ENCODE results near the gene PDE4A. TPM values are rescaled to one million over a fixed set of nuclear protein-coding genes. Genes with fewer than 3 reads are reported as not detected.

PDE4A gene
- total and polyA plus RNA-seq, 2 of the 13 experiments (the other 11 are each of a cell fraction or from before 2014, with no cell fraction given) = 1.1 to 4.1 TPM

DNA sequence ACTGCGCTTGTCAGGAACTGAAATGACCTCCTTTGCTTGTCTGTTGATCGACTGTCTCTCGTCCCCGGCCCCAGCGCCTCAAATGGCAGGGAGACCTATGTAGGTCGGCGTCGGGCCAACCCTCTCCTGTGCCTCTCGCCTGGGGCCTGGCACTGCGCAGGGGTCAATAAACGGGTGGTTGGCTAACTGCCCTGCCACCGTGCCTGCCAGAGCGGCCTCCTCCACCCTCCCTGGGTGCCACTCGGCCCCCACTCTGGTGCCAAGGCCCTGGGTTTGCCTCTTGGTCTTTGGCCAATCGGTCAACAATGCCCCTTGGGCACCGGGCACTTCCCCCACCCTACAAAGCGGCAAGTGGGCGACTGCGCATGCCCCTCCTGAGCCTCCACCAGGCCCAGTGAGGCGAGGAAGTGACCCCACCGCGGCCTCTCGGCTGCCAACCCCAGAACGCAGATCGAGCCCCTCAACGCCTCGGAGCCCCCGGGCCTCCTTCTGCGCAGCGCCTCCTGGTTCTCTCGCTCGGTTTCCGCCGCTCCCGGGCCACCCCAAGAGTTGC, 81.7 kb downstream of the PDE4A start (continued):
- TF ChIP-seq ZNF383 (CRISPR knock-in tag; IDR thresholded peaks at IDR 0.05; ENCODE audit: borderline replicate concordance) (no peak), RBM39 (IDR thresholded peaks at IDR 0.05; ENCODE audit: low read depth, low read length, poor library complexity, severe bottlenecking) (peak; percentile 38), RXRA (CRISPR knock-in tag; IDR thresholded peaks at IDR 0.05) (peak; percentile 44; the same call in 1 of the 2 replicates), MXD4 (CRISPR knock-in tag; IDR thresholded peaks at IDR 0.05) (no peak), SSRP1 (CRISPR knock-in tag; IDR thresholded peaks at IDR 0.05) (0 out of 2 replicates have a peak, but pooled peaks have one; percentile 49), ZNF510 (CRISPR knock-in tag; IDR thresholded peaks at IDR 0.05; ENCODE audit: low read depth) (no peak), ZNF496 (CRISPR knock-in tag; IDR thresholded peaks at IDR 0.05; ENCODE audit: insufficient replicate concordance) (no peak), REXO4 (CRISPR knock-in tag; IDR thresholded peaks at IDR 0.05; ENCODE audit: borderline replicate concordance) (no peak), ZNF572 (CRISPR knock-in tag; IDR thresholded peaks at IDR 0.05) (no peak), CC2D1A (CRISPR knock-in tag; IDR thresholded peaks at IDR 0.05) (no peak), PHF8 (CRISPR knock-in tag; IDR thresholded peaks at IDR 0.05) (no peak; the same call in 1 of the 2 replicates), SP140L (CRISPR knock-in tag; IDR thresholded peaks at IDR 0.05; ENCODE audit: borderline replicate concordance) (no peak), GATAD1 (CRISPR knock-in tag; IDR thresholded peaks at IDR 0.05) (no peak; the same call in 1 of the 2 replicates), HNRNPK (IDR thresholded peaks at IDR 0.05; ENCODE audit: low read depth, low read length, poor library complexity, severe bottlenecking) (no peak), ZEB1 (IDR thresholded peaks at IDR 0.05; ENCODE audit: insufficient replicate concordance, low read depth) (no peak), ZNF317 (CRISPR knock-in tag; IDR thresholded peaks at IDR 0.05) (0 out of 2 replicates have a peak, but pooled peaks have one; percentile 39), GFI1 (CRISPR knock-in tag; IDR thresholded peaks at IDR 0.05; ENCODE audit: borderline replicate concordance) (no peak), ZNF354B (CRISPR knock-in tag; IDR thresholded peaks at IDR 0.05) (no peak), ZNF550 (CRISPR knock-in tag; IDR thresholded peaks at IDR 0.05; ENCODE audit: borderline replicate concordance) (no peak), STAG1 (CRISPR knock-in tag; IDR thresholded peaks at IDR 0.05) (no peak), HNF4G (IDR thresholded peaks at IDR 0.05; ENCODE audit: borderline replicate concordance, low read depth, low read length) (no peak), HNF4G (CRISPR knock-in tag; IDR thresholded peaks at IDR 0.05; ENCODE audit: borderline replicate concordance, low read depth) (no peak), ZSCAN20 (CRISPR knock-in tag; IDR thresholded peaks at IDR 0.05; ENCODE audit: borderline replicate concordance) (no peak), ELF4 (CRISPR knock-in tag; IDR thresholded peaks at IDR 0.05; ENCODE audit: borderline replicate concordance) (no peak), ZNF746 (CRISPR knock-in tag; IDR thresholded peaks at IDR 0.05) (no peak), SOX5 (CRISPR knock-in tag; IDR thresholded peaks at IDR 0.05; ENCODE audit: borderline replicate concordance) (no peak), FOXC1 (CRISPR knock-in tag; IDR thresholded peaks at IDR 0.05; ENCODE audit: borderline replicate concordance) (no peak)
- TF ChIP-seq, protein P1, sequence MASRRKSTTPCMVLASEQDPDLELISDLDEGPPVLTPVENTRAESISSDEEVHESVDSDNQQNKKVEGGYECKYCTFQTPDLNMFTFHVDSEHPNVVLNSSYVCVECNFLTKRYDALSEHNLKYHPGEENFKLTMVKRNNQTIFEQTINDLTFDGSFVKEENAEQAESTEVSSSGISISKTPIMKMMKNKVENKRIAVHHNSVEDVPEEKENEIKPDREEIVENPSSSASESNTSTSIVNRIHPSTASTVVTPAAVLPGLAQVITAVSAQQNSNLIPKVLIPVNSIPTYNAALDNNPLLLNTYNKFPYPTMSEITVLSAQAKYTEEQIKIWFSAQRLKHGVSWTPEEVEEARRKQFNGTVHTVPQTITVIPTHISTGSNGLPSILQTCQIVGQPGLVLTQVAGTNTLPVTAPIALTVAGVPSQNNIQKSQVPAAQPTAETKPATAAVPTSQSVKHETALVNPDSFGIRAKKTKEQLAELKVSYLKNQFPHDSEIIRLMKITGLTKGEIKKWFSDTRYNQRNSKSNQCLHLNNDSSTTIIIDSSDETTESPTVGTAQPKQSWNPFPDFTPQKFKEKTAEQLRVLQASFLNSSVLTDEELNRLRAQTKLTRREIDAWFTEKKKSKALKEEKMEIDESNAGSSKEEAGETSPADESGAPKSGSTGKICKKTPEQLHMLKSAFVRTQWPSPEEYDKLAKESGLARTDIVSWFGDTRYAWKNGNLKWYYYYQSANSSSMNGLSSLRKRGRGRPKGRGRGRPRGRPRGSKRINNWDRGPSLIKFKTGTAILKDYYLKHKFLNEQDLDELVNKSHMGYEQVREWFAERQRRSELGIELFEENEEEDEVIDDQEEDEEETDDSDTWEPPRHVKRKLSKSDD (CRISPR knock-in tag; IDR thresholded peaks at IDR 0.05; ENCODE audit: low read depth) = no peak
